ENCODE data around the gene HARBI1.

HARBI1 gene

DNA sequence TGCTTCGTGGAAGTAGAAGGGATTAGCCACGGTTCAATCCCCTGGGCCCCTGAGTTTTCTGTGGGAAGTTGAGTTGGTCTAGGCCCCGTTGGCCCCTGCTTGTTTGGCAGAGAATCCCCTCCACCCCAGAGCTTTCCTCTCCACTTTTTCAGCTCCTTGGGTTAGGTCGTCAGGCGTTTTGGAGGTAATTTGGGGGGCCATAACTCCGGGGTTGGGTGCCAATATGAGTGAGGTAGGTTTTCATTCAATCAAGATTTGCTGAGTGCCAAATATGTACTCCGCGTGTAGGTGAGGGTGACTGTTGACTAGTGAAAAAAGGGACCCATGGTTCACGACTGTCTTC is 916 bp upstream of the HARBI1 start:
- TF ChIP-seq, protein P1, sequence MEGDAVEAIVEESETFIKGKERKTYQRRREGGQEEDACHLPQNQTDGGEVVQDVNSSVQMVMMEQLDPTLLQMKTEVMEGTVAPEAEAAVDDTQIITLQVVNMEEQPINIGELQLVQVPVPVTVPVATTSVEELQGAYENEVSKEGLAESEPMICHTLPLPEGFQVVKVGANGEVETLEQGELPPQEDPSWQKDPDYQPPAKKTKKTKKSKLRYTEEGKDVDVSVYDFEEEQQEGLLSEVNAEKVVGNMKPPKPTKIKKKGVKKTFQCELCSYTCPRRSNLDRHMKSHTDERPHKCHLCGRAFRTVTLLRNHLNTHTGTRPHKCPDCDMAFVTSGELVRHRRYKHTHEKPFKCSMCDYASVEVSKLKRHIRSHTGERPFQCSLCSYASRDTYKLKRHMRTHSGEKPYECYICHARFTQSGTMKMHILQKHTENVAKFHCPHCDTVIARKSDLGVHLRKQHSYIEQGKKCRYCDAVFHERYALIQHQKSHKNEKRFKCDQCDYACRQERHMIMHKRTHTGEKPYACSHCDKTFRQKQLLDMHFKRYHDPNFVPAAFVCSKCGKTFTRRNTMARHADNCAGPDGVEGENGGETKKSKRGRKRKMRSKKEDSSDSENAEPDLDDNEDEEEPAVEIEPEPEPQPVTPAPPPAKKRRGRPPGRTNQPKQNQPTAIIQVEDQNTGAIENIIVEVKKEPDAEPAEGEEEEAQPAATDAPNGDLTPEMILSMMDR (IDR thresholded peaks at IDR 0.05) = no peak; the same call in 1 of the 2 replicates

DNA sequence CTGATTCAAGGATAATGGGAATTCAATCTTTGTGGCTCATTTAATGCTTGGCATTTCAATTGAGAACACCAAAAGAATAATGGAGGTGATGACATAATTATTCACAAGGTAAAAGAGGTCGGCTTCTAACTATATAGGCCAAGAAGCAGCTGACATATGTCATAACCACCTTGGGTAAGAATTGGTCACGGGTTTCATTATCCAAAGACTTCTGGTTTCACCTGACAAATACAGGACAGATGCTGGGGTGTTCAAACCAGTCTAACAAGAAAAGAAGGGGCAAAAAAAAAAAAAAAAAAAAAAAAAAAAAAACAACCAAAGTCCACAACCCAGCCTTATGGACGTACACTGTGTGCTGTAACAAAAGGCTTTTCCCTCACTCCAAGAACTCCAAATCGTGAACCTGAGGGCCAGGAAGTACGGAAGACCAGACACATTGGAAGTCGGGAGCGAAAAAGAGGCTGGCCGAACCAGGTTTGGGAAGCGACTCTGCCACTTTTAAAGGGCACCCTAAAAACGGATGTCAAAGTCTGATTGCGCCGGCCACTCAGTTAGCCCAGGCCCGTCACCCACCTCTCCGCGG is 385 bp downstream of the HARBI1 start:
- TF ChIP-seq, protein P1 (IDR thresholded peaks at IDR 0.05) = no peak

DNA sequence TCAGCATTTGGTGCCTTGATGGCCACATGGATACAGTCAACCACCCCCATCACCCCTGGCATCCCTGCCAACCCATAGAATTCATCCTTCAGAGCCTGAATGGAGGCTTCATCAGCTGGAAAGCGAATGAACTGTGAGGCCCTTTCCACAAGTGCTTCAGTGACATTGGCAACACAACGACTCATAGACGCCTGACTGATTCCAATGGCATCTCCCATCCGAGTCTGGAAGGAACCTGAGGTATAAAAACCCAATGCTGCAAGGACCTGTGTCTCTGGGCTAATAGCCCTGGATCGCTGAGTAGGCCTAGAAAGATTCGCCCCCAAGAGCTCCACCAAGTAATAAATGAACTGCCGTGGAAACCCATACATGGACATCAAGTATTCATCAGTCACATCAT is 1.3 kb downstream of the HARBI1 start:
- TF ChIP-seq, protein P1 (IDR thresholded peaks at IDR 0.05) = no peak

DNA sequence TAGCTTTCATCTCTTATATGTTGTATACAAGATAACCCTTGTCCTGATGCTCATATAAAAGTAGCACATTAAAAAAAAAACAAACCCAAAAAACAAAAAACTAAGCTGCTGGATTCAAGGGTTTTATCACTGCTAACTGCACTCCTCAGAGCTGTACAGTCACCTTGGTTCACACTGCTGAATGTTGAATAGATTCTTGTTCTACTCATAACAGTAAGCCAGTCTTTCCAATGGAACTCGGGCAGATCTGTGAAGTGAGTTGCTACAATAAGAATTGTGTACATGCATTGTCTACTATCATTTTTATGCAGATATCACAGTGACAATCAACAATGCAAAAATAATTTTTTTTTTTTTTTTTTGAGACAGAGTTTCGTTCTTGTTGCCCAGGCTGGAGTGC is 4.7 kb downstream of the HARBI1 start:
- TF ChIP-seq, protein P1 (IDR thresholded peaks at IDR 0.05) = no peak

DNA sequence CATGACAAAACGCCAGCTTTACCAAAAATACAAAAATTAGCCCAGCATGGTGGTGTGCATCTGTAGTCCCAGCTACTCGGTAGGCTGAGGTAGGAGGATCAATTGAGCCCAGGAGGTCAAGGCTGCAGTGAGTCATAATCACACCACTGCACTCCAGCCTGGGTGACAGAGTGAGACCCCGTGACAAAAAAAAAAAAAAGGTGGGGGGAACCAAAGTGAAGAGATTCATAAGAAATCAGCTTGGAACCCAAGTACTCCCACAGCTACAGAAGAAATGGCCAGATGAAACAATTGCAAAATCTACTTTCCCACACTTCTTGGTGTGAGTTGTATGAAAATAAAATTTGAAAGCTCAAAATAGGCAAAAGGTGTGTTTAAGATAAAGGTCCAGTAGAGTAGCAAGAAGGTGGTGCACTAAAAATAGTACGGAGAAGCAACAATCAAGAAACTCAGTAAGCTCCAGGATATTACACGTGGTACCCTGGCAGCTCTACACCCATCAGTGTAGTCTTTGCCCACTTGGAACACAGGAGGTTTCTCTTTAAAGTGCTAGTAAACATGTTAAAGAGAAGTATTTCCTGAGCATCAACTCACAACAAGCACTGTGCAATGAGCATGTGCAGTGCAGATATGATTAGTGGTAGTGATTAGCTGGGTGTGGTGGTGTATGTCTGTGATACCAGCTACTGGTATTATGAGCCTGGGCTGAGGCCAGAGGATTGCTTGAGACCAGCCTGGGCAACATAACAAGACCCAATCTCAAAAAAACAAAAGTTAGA is 5.3 kb downstream of the HARBI1 start:
- TF ChIP-seq, protein P1 (IDR thresholded peaks at IDR 0.05) = no peak

DNA sequence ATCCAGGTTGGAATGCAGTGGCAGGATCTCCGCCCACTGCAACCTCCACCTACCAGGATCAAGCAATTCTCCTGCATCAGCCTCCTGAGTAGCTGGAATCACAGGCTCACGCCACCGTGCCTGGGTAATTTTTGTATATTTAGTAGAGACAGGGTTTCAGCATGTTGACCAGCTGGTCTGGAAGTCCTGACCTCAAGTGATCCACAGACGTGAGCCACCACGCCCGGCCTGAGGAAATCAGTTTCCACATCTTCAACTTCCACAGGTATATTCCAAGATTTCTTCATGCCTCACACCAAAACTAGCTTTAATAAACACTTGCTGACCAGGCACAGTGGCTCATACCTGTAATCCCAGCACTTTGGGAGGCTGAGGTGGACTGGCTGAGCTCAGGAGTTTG is 7.6 kb downstream of the HARBI1 start:
- TF ChIP-seq, protein P1 (IDR thresholded peaks at IDR 0.05) = no peak

DNA sequence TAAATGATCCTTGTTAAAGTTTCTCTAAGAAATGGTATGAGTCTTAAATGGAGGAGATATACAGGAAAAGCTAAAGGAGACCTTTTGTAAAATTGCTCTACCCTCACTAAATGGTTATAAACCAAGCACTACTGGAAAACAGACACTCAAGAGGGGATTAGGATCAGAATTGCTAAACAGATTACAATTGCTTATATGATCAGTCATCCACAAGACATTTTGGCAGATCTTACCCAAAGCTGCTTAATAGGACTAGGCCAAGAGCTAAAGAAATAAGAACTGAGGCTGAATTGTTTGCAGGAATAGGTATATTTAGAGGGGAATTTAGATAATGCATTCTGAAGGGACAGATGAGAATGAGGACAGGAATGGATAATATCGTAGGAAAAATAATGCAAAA is 9.5 kb downstream of the HARBI1 start:
- TF ChIP-seq, protein P1 (IDR thresholded peaks at IDR 0.05) = no peak

Measured in LNCAP (cell line).